ENCODE measurements around the gene PPP1R12B. TPM values are rescaled to one million over a fixed set of nuclear protein-coding genes. Genes with fewer than 3 reads are reported as not detected.
"Not testable (repeated sequence)": the region's sequence is repeated elsewhere in the genome, so short reads cannot be mapped to it uniquely, and the experiment has no call there.

The PPP1R12B gene
- total RNA-seq, 2 donors from 2014 or later = 420 to 821 TPM

- Histone ChIP-seq H3K9me3 (no peaks in the 10 kb centered on the region), H3K36me3 (no peaks in the 10 kb centered on the region), H3K4me3 (no peak overlapping the region), H3K27ac (no peak overlapping the region), H3K4me1 (peaks cover 0 to 26% of the 10 kb centered on the region in 2 donors), H3K27me3 (no peaks in the 10 kb centered on the region)
- no peak for DNase-seq (ENCODE audit: low spot score)
- no peak for TF ChIP-seq CTCF (IDR thresholded peaks at IDR 0.05)
Observed at GRCh38 chr1:202624781-202625108, 276.2 kb downstream of the PPP1R12B start.

- no peaks in the 10 kb centered on the region for H3K9me3 ChIP-seq
- H3K27ac ChIP-seq = no peak overlapping the region
- no peak overlapping the region for H3K4me3 ChIP-seq
- peaks cover 0 to 26% of the 10 kb centered on the region in 2 donors for H3K4me1 ChIP-seq
- no peaks in the 10 kb centered on the region for H3K36me3 ChIP-seq
- peak; percentile 68 to 78 for TF ChIP-seq CTCF (IDR thresholded peaks at IDR 0.05)
- no peaks in the 10 kb centered on the region for H3K27me3 ChIP-seq
- peak; percentile 65 for DNase-seq (ENCODE audit: low spot score)
Observed at GRCh38 chr1:202625416-202626360, 277.2 kb downstream of the PPP1R12B start.

GRCh38 chr1:202627036-202627435 is 278.5 kb downstream of the PPP1R12B start:
- H3K9me3 ChIP-seq; DNase-seq (ENCODE audit: low spot score); H3K27me3 ChIP-seq; H3K36me3 ChIP-seq; H3K27ac ChIP-seq; H3K4me3 ChIP-seq: not testable (repeated sequence)
- H3K4me1 ChIP-seq = peaks cover 0 to 26% of the 10 kb centered on the region in 2 donors

GRCh38 chr1:202627841-202628565 is 279.5 kb downstream of the PPP1R12B start:
- Histone ChIP-seq H3K27ac (no peak overlapping the region), H3K4me1 (peaks cover 0 to 18% of the 10 kb centered on the region in 2 donors), H3K36me3 (no peaks in the 10 kb centered on the region), H3K27me3 (no peaks in the 10 kb centered on the region), H3K4me3 (no peak overlapping the region), H3K9me3 (no peaks in the 10 kb centered on the region)
- no peak for TF ChIP-seq CTCF (IDR thresholded peaks at IDR 0.05)
- no peak for DNase-seq (ENCODE audit: low spot score)

- Histone ChIP-seq H3K27me3 (no peaks in the 10 kb centered on the region), H3K27ac (no peak overlapping the region)
- no peak for DNase-seq (ENCODE audit: low spot score)
Observed at GRCh38 chr1:202628646-202629215, 280.2 kb downstream of the PPP1R12B start.

GRCh38 chr1:202629257-202629811 is 280.8 kb downstream of the PPP1R12B start:
- H3K4me1 ChIP-seq; H3K9me3 ChIP-seq; DNase-seq (ENCODE audit: low spot score); H3K27me3 ChIP-seq; H3K36me3 ChIP-seq; H3K4me3 ChIP-seq; H3K27ac ChIP-seq: not testable (repeated sequence)

More at GRCh38 chr1:202628646-202629215, 280.2 kb downstream of the PPP1R12B start:
- TF ChIP-seq CTCF (IDR thresholded peaks at IDR 0.05) = no peak
- Histone ChIP-seq H3K9me3 (no peaks in the 10 kb centered on the region), H3K4me3 (no peak overlapping the region), H3K36me3 (no peaks in the 10 kb centered on the region), H3K4me1 (peaks cover 0 to 11% of the 10 kb centered on the region in 2 donors)

GRCh38 chr1:202630096-202630495 is 281.6 kb downstream of the PPP1R12B start:
- H3K9me3 ChIP-seq; H3K36me3 ChIP-seq; H3K27ac ChIP-seq; H3K27me3 ChIP-seq; DNase-seq (ENCODE audit: low spot score); H3K4me1 ChIP-seq; H3K4me3 ChIP-seq: not testable (repeated sequence)

Data from right atrium auricular region (tissue), 2 donors.